Sigmoid colon (tissue), 7 donors: Measurements from ENCODE around the gene SDF2. TPM values are rescaled to one million over a fixed set of nuclear protein-coding genes. Genes with fewer than 3 reads are reported as not detected.

ENCODE experiments used
- DNase-seq: peaks from one replicate; pipeline ENCODE4 v3.0.0-alpha.2; 2019
- H3K27ac ChIP-seq, 4 donors: fragments of 200-600 bp; sonication (generic); one replicate each; pipeline ENCODE4 v1.5.1; 2016 to 2019; ENCODE audit warnings: mild to moderate bottlenecking in 1 of 4
- H3K27me3 ChIP-seq, 3 donors: fragments of 200-600 bp; sonication (generic); one replicate each; pipeline ENCODE4 v1.5.1; 2019; ENCODE audit warnings: mild to moderate bottlenecking in 1 of 3
- H3K36me3 ChIP-seq, 4 donors: fragments of 200-600 bp; sonication (generic); one replicate each; pipeline ENCODE4 v1.5.1; 2016 to 2019
- H3K4me1 ChIP-seq, 4 donors: fragments of 200-600 bp; sonication (generic); one replicate each; pipeline ENCODE4 v1.5.1; 2017 to 2019
- H3K4me3 ChIP-seq, 4 donors: fragments of 200-600 bp; sonication (generic); one replicate each; pipeline ENCODE4 v1.5.1; 2017 to 2019; ENCODE audit warnings: mild to moderate bottlenecking in 2 of 4, moderate library complexity in 1 of 4
- H3K9me3 ChIP-seq, 4 donors: fragments of 200-600 bp in 3 of 4; sonication (generic) in 3 of 4; one replicate each; pipeline versions ENCODE4 v1.5.1 to v1.6.1; 2013 to 2019
- EP300 ChIP-seq, 4 donors: sonication (generic); formaldehyde crosslinking; IDR thresholded peaks; one replicate each; pipeline ENCODE4 v1.6.1; 2017; ENCODE audit warnings: antibody characterized with exemption in 4 of 4
- POLR2A ChIP-seq, 2 donors: fragments of 450-650 bp; IDR thresholded peaks; one replicate each; pipeline ENCODE4 v1.6.1; 2016; ENCODE audit warnings: antibody characterized with exemption in 2 of 2, mild to moderate bottlenecking in 2 of 2, moderate library complexity in 2 of 2
- POLR2AphosphoS5 ChIP-seq, 4 donors: sonication (generic); formaldehyde crosslinking; IDR thresholded peaks; one replicate each; pipeline ENCODE4 v1.6.1; 2017; ENCODE audit warnings: antibody characterized with exemption in 4 of 4
- WGBS, 2 donors: extraction: QIAGEN DNeasy Blood & Tissue Kit; methylation state at CpG; one replicate each; pipeline ENCODE4 v1.1.7; 2013; 5-methylcytosine and 5-hydroxymethylcytosine counted together
- intact Hi-C: fragments of 100-400 bp; cut with DNase I; formaldehyde crosslinking; loops from one replicate; pipeline ENCODE4 v1.15.1; 2023
- polyA plus RNA-seq, 3 donors: library from polyadenylated mRNA; stranded (reverse); fragments of 200-250 nt; gene quantifications; one replicate each; pipeline ENCODE4 v1.2.3, GENCODE V29; 2013
- total RNA-seq, 4 donors: library from RNA; depleted of rRNA; stranded (reverse); fragments of >200 nt; gene quantifications; one replicate each; pipeline ENCODE4 v1.1.0, GENCODE V29; 2016
- TF ChIP-seq, protein P1 (sequence below), 4 experiments: fragments of 450-650 bp in 3 of 4; fragments of 200-600 bp in 1 of 4; IDR thresholded peaks; one replicate each; pipeline ENCODE4 v1.5.1; 2016 to 2019; ENCODE audit warnings: antibody characterized with exemption in 4 of 4, mild to moderate bottlenecking in 3 of 4, moderate library complexity in 2 of 4
- donor health status: healthy with polysubstance abuse.
- donor health status: Bipolar disorder and iron deficiency.
- donor health status: healthy.

Gene SDF2
- total and polyA plus RNA-seq, 7 donors = 41.8 to 61.8 (median 51.0) TPM

DNA sequence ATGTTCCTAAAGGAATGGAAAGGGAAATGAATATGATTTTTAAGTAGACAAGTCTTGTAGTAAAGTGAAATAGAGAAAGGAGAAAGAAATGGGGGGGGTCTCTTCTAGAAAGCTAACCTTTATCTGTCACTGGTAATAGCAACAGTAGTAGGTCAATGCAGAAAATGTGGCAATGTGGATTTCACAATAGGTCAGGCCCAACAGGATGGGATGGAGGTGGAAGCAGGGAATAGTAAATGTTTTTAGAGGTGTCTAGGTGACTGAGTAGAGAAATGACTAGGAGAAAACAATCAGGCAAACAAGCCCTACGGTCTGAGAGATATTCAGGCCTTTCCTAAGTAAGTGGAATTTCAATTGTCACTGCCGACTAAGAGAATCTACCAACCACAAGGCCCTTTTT lies 41.7 kb downstream of the SDF2 start:
- intact Hi-C loops = no loop called here
- no peaks in the 10 kb centered on the region for H3K9me3 ChIP-seq
- H3K4me1 ChIP-seq = no peaks in the 10 kb centered on the region
- H3K4me3 ChIP-seq = no peak overlapping the region
- 84 to 86% methylated on average over 2 of the region's 2 CpGs for WGBS, 2 donors
- peaks cover 51 to 100% (median 80%) of the 10 kb centered on the region in 4 donors for H3K36me3 ChIP-seq
- TF ChIP-seq, protein P1, sequence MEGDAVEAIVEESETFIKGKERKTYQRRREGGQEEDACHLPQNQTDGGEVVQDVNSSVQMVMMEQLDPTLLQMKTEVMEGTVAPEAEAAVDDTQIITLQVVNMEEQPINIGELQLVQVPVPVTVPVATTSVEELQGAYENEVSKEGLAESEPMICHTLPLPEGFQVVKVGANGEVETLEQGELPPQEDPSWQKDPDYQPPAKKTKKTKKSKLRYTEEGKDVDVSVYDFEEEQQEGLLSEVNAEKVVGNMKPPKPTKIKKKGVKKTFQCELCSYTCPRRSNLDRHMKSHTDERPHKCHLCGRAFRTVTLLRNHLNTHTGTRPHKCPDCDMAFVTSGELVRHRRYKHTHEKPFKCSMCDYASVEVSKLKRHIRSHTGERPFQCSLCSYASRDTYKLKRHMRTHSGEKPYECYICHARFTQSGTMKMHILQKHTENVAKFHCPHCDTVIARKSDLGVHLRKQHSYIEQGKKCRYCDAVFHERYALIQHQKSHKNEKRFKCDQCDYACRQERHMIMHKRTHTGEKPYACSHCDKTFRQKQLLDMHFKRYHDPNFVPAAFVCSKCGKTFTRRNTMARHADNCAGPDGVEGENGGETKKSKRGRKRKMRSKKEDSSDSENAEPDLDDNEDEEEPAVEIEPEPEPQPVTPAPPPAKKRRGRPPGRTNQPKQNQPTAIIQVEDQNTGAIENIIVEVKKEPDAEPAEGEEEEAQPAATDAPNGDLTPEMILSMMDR (IDR thresholded peaks at IDR 0.05) = no peak
- TF ChIP-seq POLR2AphosphoS5 (IDR thresholded peaks at IDR 0.05) (no peak), EP300 (IDR thresholded peaks at IDR 0.05) (no peak), POLR2A (IDR thresholded peaks at IDR 0.05) (no peak)
- H3K27ac ChIP-seq = no peak overlapping the region
- DNase-seq = no peak
- H3K27me3 ChIP-seq = no peaks in the 10 kb centered on the region

DNA sequence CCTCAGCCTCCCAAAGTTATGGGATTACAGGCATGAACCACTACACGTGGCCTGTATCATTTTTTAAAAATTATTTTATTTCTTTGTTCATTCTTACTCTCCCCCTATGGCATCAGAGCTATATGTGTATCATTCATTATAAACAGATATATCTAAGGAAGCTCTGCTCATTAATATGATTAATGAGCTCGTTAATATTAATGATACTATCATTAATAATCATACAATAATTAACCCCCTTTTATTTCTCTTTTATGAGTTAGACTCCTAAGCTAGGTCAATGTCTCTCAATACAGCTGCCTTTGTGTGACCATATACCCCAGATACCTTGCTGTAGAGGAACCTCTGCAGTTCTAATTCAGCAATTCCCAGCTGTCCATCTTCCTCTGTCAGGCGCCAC lies 43.2 kb downstream of the SDF2 start:
- peaks cover 53 to 99% (median 81%) of the 10 kb centered on the region in 4 donors for H3K36me3 ChIP-seq
- 71 to 92% methylated on average over 3 of the region's 3 CpGs for WGBS, 2 donors

DNA sequence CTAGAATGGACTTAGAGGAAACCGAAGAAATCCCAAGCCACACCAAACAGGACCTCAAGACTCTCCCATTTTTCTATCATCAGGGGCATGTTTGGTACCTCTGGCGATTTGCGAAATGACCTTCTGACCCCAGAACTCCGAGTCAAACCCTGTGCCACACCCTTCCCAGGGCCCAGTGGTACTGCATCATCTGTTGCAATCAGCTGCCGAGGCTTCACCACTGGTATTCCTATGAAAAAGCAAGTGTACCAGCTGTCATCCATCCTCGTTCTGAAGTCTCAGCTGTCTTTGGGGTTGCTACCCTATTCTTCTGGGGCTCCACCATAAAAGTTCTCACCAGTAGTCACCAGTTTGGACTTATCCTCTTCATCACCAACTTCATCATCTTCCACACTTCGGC lies 45.4 kb downstream of the SDF2 start:
- peaks cover 41 to 80% (median 65%) of the 10 kb centered on the region in 4 donors for H3K36me3 ChIP-seq
- intact Hi-C loops = no loop called here

More for the DNA sequence above, 43.2 kb downstream of the SDF2 start:
- TF ChIP-seq POLR2A (IDR thresholded peaks at IDR 0.05) (no peak), EP300 (IDR thresholded peaks at IDR 0.05) (no peak), POLR2AphosphoS5 (IDR thresholded peaks at IDR 0.05) (no peak)
- TF ChIP-seq, protein P1 (IDR thresholded peaks at IDR 0.05) = no peak
- H3K27ac ChIP-seq = no peak overlapping the region
- H3K27me3 ChIP-seq = no peaks in the 10 kb centered on the region
- intact Hi-C loops = no loop called here
- H3K4me3 ChIP-seq = no peak overlapping the region
- no peaks in the 10 kb centered on the region for H3K4me1 ChIP-seq
- no peaks in the 10 kb centered on the region for H3K9me3 ChIP-seq
- DNase-seq = no peak

DNA sequence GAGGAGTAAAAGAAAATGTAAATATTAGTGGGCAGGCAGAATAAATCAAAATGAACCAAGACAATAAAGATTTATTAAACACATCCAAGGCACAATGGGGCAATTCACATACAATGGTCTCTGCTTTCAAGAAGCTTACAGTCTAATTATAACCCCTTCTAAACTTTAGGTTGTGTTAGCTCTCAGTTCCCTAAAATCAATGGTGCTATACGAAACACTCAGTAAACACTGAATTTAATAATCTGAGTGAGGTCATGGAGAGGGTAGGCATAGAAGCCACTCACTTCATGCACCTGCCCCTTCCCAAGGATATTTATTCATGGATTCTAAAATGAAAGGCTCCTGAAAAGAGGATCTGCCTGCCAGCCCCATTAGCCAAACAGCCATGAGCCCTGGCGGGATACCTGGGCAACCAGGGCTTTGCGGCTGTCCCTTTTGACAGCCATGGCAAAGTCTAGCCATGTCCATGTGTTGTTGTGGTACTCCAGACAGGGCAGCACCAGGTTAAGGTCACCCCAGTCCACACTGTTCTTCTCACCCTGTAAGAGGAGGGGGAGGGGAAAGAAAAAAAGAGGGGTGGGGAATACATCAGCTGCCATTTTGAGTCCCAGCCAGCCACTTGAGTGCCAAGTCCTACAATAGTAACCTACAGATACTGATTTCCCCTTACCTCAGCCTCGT lies 46.3 kb downstream of the SDF2 start:
- no peaks in the 10 kb centered on the region for H3K9me3 ChIP-seq
- TF ChIP-seq, protein P1 (IDR thresholded peaks at IDR 0.05) = no peak
- TF ChIP-seq POLR2AphosphoS5 (IDR thresholded peaks at IDR 0.05) = no peak
- no peak for TF ChIP-seq POLR2A (IDR thresholded peaks at IDR 0.05)
- TF ChIP-seq EP300 (IDR thresholded peaks at IDR 0.05) = no peak
- 88 to 93% methylated on average over 4 of the region's 4 CpGs for WGBS, 2 donors
- peaks cover 35 to 78% (median 56%) of the 10 kb centered on the region in 4 donors for H3K36me3 ChIP-seq
- no peak overlapping the region for H3K27ac ChIP-seq
- no peaks in the 10 kb centered on the region for H3K4me1 ChIP-seq
- intact Hi-C loops = no loop called here
- H3K4me3 ChIP-seq = no peak overlapping the region
- DNase-seq = no peak
- H3K27me3 ChIP-seq = no peaks in the 10 kb centered on the region

More for the DNA sequence above, 45.4 kb downstream of the SDF2 start:
- Histone ChIP-seq H3K4me1 (no peaks in the 10 kb centered on the region), H3K9me3 (no peaks in the 10 kb centered on the region), H3K27me3 (no peaks in the 10 kb centered on the region), H3K27ac (no peak overlapping the region), H3K4me3 (no peak overlapping the region)
- TF ChIP-seq POLR2A (IDR thresholded peaks at IDR 0.05) (no peak), POLR2AphosphoS5 (IDR thresholded peaks at IDR 0.05) (no peak), EP300 (IDR thresholded peaks at IDR 0.05) (no peak)
- TF ChIP-seq, protein P1 (IDR thresholded peaks at IDR 0.05) = no peak
- WGBS, 2 donors = 75 to 86% methylated on average over 7 of the region's 7 CpGs
- no peak for DNase-seq
